ENCODE data around the gene PPY. TPM values are rescaled to one million over a fixed set of nuclear protein-coding genes. Genes with fewer than 3 reads are reported as not detected.

PPY gene
- total RNA-seq, 2 experiments from 2014 or later, result not detected

GRCh38 chr17:43952351-43952723, 10.1 kb upstream of the PPY start:
- no peaks in the 10 kb centered on the region for H3K36me3 Mint-ChIP-seq (ENCODE audit: low read depth)
- no peak overlapping the region for H3K27ac Mint-ChIP-seq
- intact Hi-C loops (cut with DNase I, micrococcal nuclease), result no loop called here
- Histone ChIP-seq H3K27me3 (ENCODE audit: control insufficient read depth in 1 of 2, insufficient read depth in 2 of 2, low read length in 2 of 2) (peaks cover 46% of the 10 kb centered on the region in 2 experiments), H3K36me3 (ENCODE audit: insufficient read depth, low read length) (no peaks in the 10 kb centered on the region), H3K4me3 (ENCODE audit: low read length) (no peak overlapping the region), H3K4me1 (ENCODE audit: insufficient read depth, low read length) (peaks cover 11% of the 10 kb centered on the region), H3K9me3 (ENCODE audit: control insufficient read depth in 1 of 2, insufficient read depth in 1 of 2, low read length in 2 of 2) (peaks cover 0 to 12% of the 10 kb centered on the region in 2 experiments), H3K27ac (ENCODE audit: low read depth in 1 of 2, low read length in 2 of 2) (no peak overlapping the region)
- CTCF ChIA-PET, result no interaction called here
- H3K4me1 Mint-ChIP-seq (ENCODE audit: low read depth), result no peaks in the 10 kb centered on the region
- H3K9me3 Mint-ChIP-seq, result no peaks in the 10 kb centered on the region
- H3K27me3 Mint-ChIP-seq, result peaks cover 67% of the 10 kb centered on the region
- no peak overlapping the region for H3K4me3 Mint-ChIP-seq
- POLR2A ChIA-PET, result no interaction called here
- ATAC-seq (ENCODE audit: poor library complexity) (no peak), DNase-seq (no peak)
- TF ChIP-seq CTCF (IDR thresholded peaks at IDR 0.05), result no peak

GRCh38 chr17:43951750-43952149, 9.5 kb upstream of the PPY start:
- no peak for TF ChIP-seq CTCF (IDR thresholded peaks at IDR 0.05)
- peaks cover 67% of the 10 kb centered on the region for H3K27me3 Mint-ChIP-seq
- no peaks in the 10 kb centered on the region for H3K36me3 Mint-ChIP-seq (ENCODE audit: low read depth)
- H3K4me3 Mint-ChIP-seq, result no peak overlapping the region
- H3K27ac ChIP-seq (ENCODE audit: low read depth in 1 of 2, low read length in 2 of 2), result no peak overlapping the region
- ATAC-seq (ENCODE audit: poor library complexity) (no peak), DNase-seq (no peak)
- peaks cover 11% of the 10 kb centered on the region for H3K4me1 ChIP-seq (ENCODE audit: insufficient read depth, low read length)
- no peak overlapping the region for H3K4me3 ChIP-seq (ENCODE audit: low read length)
- H3K4me1 Mint-ChIP-seq (ENCODE audit: low read depth), result no peaks in the 10 kb centered on the region
- no peak overlapping the region for H3K27ac Mint-ChIP-seq
- H3K9me3 Mint-ChIP-seq, result no peaks in the 10 kb centered on the region
- H3K9me3 ChIP-seq (ENCODE audit: control insufficient read depth in 1 of 2, insufficient read depth in 1 of 2, low read length in 2 of 2), result peaks cover 0 to 12% of the 10 kb centered on the region in 2 experiments
- intact Hi-C loops (cut with DNase I, micrococcal nuclease), result no loop called here
- peaks cover 46% of the 10 kb centered on the region in 2 experiments for H3K27me3 ChIP-seq (ENCODE audit: control insufficient read depth in 1 of 2, insufficient read depth in 2 of 2, low read length in 2 of 2)
- no peaks in the 10 kb centered on the region for H3K36me3 ChIP-seq (ENCODE audit: insufficient read depth, low read length)
- POLR2A ChIA-PET, result no interaction called here
- CTCF ChIA-PET, result no interaction called here

- Mint-ChIP-seq H3K36me3 (ENCODE audit: low read depth) (no peaks in the 10 kb centered on the region), H3K27ac (no peak overlapping the region), H3K27me3 (peaks cover 55% of the 10 kb centered on the region), H3K4me1 (ENCODE audit: low read depth) (no peaks in the 10 kb centered on the region), H3K9me3 (no peaks in the 10 kb centered on the region), H3K4me3 (no peak overlapping the region)
- POLR2A ChIA-PET, result no interaction called here
- peaks cover 11% of the 10 kb centered on the region for H3K4me1 ChIP-seq (ENCODE audit: insufficient read depth, low read length)
- H3K9me3 ChIP-seq (ENCODE audit: control insufficient read depth in 1 of 2, insufficient read depth in 1 of 2, low read length in 2 of 2), result peaks cover 0 to 12% of the 10 kb centered on the region in 2 experiments
- TF ChIP-seq CTCF (IDR thresholded peaks at IDR 0.05), result no peak
- no peak for ATAC-seq (ENCODE audit: poor library complexity)
- H3K4me3 ChIP-seq (ENCODE audit: low read length), result no peak overlapping the region
- peaks cover 43 to 44% of the 10 kb centered on the region in 2 experiments for H3K27me3 ChIP-seq (ENCODE audit: control insufficient read depth in 1 of 2, insufficient read depth in 2 of 2, low read length in 2 of 2)
- no peaks in the 10 kb centered on the region for H3K36me3 ChIP-seq (ENCODE audit: insufficient read depth, low read length)
- CTCF ChIA-PET, result no interaction called here
- intact Hi-C loops (cut with DNase I, micrococcal nuclease), result no loop called here
- H3K27ac ChIP-seq (ENCODE audit: low read depth in 1 of 2, low read length in 2 of 2), result no peak overlapping the region
- DNase-seq, result no peak
Observed at GRCh38 chr17:43950554-43950953, 8.3 kb upstream of the PPY start.
